Prostate gland (tissue), 2 donors: ENCODE data around the gene DIS3. TPM values are rescaled to one million over a fixed set of nuclear protein-coding genes. Genes with fewer than 3 reads are reported as not detected.

Source experiments
- DNase-seq: peaks from one replicate; pipeline ENCODE4 v3.0.0-alpha.2; 2019; ENCODE audit warnings: low spot score
- H3K27ac ChIP-seq, 2 donors: fragments of 200-600 bp; sonication (generic); 2 replicates each; pipeline ENCODE4 v1.5.1; 2017 to 2019
- H3K27me3 ChIP-seq: fragments of 200-600 bp; sonication (generic); replicated peaks from 2 replicates; pipeline ENCODE4 v1.5.1; 2019; ENCODE audit not compliant: insufficient read depth
- H3K36me3 ChIP-seq, 2 donors: fragments of 200-600 bp; sonication (generic); 1 replicate in 1 of 2; 2 replicates in 1 of 2; pipeline versions ENCODE4 v1.5.1 to v1.8.1; 2017 to 2019
- H3K4me1 ChIP-seq: fragments of 200-600 bp; sonication (generic); replicated peaks from 2 replicates; pipeline ENCODE4 v1.5.1; 2019
- H3K4me3 ChIP-seq, 2 donors: fragments of 200-600 bp; sonication (generic); 2 replicates each; pipeline ENCODE4 v1.5.1; 2017 to 2019
- H3K9me3 ChIP-seq: fragments of 200-600 bp; sonication (generic); 2 replicates; pipeline ENCODE4 v1.5.1; 2017
- POLR2A ChIP-seq: fragments of 450-650 bp; IDR thresholded peaks from one replicate; pipeline ENCODE4 v1.6.1; 2016; ENCODE audit warnings: antibody characterized with exemption, mild to moderate bottlenecking
- POLR2AphosphoS5 ChIP-seq: sonication (generic); formaldehyde crosslinking; IDR thresholded peaks from one replicate; pipeline ENCODE4 v1.6.1; 2017; ENCODE audit warnings: antibody characterized with exemption
- WGBS: methylation state at CpG from one replicate; pipeline ENCODE4 v1.1.5; 2018; 5-methylcytosine and 5-hydroxymethylcytosine counted together
- intact Hi-C: fragments of 100-400 bp; cut with DNase I; formaldehyde crosslinking; loops from one replicate; pipeline ENCODE4 v1.14.2; 2022
- total RNA-seq, 2 donors: library from RNA; depleted of rRNA; stranded (reverse); fragments of >200 nt; gene quantifications; one replicate each; pipeline ENCODE4 v1.1.0, GENCODE V29; 2016
- TF ChIP-seq, protein P1 (sequence below), 4 experiments: fragments of 200-600 bp in 2 of 4; fragments of 450-650 bp in 2 of 4; sonication (generic) in 2 of 4; IDR thresholded peaks; 1 replicate in 3 of 4; 2 replicates in 1 of 4; pipeline ENCODE4 v1.5.1; 2016 to 2019; ENCODE audit warnings: antibody characterized with exemption in 4 of 4, mild to moderate bottlenecking in 2 of 4, moderate library complexity in 2 of 4

The DIS3 gene, protein sequence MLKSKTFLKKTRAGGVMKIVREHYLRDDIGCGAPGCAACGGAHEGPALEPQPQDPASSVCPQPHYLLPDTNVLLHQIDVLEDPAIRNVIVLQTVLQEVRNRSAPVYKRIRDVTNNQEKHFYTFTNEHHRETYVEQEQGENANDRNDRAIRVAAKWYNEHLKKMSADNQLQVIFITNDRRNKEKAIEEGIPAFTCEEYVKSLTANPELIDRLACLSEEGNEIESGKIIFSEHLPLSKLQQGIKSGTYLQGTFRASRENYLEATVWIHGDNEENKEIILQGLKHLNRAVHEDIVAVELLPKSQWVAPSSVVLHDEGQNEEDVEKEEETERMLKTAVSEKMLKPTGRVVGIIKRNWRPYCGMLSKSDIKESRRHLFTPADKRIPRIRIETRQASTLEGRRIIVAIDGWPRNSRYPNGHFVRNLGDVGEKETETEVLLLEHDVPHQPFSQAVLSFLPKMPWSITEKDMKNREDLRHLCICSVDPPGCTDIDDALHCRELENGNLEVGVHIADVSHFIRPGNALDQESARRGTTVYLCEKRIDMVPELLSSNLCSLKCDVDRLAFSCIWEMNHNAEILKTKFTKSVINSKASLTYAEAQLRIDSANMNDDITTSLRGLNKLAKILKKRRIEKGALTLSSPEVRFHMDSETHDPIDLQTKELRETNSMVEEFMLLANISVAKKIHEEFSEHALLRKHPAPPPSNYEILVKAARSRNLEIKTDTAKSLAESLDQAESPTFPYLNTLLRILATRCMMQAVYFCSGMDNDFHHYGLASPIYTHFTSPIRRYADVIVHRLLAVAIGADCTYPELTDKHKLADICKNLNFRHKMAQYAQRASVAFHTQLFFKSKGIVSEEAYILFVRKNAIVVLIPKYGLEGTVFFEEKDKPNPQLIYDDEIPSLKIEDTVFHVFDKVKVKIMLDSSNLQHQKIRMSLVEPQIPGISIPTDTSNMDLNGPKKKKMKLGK
- 10 to 100 TPM; 21.1 to 29.5 TPM for total RNA-seq

DNA sequence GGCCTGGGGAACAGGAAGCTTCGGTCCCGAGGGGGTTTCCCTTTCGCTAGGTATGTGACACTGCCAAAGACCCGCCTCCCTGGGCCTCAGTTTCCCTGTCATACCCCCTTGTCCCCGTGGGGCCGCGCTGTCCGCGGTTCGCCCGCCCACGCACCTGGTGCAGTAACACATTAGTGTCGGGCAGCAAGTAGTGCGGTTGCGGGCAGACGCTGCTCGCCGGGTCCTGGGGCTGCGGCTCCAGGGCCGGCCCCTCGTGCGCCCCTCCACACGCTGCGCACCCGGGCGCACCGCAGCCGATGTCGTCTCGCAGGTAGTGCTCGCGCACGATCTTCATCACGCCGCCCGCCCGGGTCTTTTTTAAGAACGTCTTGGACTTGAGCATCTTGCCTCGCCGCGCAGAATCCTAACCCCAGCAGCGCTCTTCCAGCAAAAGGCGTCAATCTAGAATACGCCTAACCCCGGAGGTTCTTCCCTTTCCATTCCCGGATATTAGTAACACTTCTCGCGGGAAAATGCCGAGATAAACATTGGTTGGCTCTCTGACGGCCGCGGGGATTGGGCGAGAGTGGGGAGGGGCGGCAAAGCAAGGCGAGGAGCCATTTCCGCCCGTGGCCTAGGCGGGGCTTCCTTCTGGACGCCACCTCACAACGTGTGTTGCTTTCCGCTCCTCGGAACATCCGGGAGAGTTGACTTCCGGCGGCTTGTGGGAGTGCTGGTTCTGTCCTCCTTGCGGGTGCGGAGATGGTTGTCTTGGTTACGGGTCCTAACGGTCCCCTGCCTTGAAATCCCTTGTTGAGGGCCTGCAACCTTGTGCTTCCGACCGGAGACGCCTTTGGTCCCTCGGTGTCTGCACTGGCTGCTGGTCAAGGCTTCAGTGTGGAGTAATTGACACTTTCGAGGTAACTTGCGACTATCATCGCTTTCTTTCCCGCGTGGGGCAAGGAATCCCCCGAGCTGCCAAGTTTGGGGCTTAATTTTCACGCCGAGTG, at the start of gene DIS3, which contains the start of gene PIBF1:
TSS of gene DIS3 (minus strand) at position 450 of the 989 bp plus-strand sequence. CDS start at position 382, 68 bp downstream.
TSS of gene PIBF1 (plus strand) at position 683 of the 989 bp plus-strand sequence. CDS start 1,337 bp downstream, outside the sequence.
- H3K27ac ChIP-seq: peak within 1 kb of the TSS; percentile 68 to 75
- DNase-seq: peak; percentile 97
- TF ChIP-seq POLR2AphosphoS5 (peak; percentile 97), POLR2A (peak; percentile 76)
- TF ChIP-seq, protein P1, sequence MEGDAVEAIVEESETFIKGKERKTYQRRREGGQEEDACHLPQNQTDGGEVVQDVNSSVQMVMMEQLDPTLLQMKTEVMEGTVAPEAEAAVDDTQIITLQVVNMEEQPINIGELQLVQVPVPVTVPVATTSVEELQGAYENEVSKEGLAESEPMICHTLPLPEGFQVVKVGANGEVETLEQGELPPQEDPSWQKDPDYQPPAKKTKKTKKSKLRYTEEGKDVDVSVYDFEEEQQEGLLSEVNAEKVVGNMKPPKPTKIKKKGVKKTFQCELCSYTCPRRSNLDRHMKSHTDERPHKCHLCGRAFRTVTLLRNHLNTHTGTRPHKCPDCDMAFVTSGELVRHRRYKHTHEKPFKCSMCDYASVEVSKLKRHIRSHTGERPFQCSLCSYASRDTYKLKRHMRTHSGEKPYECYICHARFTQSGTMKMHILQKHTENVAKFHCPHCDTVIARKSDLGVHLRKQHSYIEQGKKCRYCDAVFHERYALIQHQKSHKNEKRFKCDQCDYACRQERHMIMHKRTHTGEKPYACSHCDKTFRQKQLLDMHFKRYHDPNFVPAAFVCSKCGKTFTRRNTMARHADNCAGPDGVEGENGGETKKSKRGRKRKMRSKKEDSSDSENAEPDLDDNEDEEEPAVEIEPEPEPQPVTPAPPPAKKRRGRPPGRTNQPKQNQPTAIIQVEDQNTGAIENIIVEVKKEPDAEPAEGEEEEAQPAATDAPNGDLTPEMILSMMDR (IDR thresholded peaks at IDR 0.05): no peak
- H3K4me1 ChIP-seq: peaks cover 3% of the 10 kb centered on the region
- WGBS: under 1% methylated on average over 81 of the region's 81 CpGs
- no peaks in the 10 kb centered on the region for H3K27me3 ChIP-seq
- intact Hi-C loops: loop anchor here (1.0 to 5.0 kb wide), 2 partner anchors 54 to 276 kb away; partner anchors contain the start of genes BORA, KLF5 and MZT1
- H3K4me3 ChIP-seq: peak within 1 kb of the TSS; percentile 83 to 90
- peaks cover 0 to 5% of the 10 kb centered on the region in 2 donors for H3K36me3 ChIP-seq
- no peaks in the 10 kb centered on the region for H3K9me3 ChIP-seq

DNA sequence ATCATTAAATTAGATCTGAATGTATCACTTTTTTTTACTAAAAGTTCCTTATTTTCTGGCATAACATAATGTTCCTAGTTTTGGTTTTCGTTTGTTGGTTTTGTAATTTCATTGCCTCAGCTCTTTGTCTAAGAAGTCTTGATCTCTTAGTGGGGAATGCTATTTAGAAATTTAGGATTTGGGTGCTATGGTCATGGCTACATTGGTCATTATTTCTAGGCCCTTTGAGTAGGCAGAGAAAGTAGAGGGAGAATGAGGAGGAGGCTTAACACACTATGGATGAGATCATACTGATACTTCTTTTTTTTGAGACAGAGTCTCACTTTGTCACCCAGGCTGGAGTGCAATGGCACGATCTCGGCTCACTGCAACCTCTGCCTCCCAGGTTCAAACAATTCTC, 42.0 kb upstream of the DIS3 start:
- WGBS: 81% methylated on average over 3 of the region's 3 CpGs
- no peak for TF ChIP-seq POLR2A
- TF ChIP-seq, protein P1 (IDR thresholded peaks at IDR 0.05): no peak
- no peak for TF ChIP-seq POLR2AphosphoS5
- Histone ChIP-seq H3K4me1 (no peaks in the 10 kb centered on the region), H3K36me3 (no peaks in the 10 kb centered on the region), H3K27ac (no peak overlapping the region), H3K9me3 (no peaks in the 10 kb centered on the region), H3K4me3 (no peak overlapping the region), H3K27me3 (no peaks in the 10 kb centered on the region)
- DNase-seq: no peak
- intact Hi-C loops: loop anchor here (10.0 kb wide), 1 partner anchor 231 kb away; the partner anchor contains the start of gene KLF5

DNA sequence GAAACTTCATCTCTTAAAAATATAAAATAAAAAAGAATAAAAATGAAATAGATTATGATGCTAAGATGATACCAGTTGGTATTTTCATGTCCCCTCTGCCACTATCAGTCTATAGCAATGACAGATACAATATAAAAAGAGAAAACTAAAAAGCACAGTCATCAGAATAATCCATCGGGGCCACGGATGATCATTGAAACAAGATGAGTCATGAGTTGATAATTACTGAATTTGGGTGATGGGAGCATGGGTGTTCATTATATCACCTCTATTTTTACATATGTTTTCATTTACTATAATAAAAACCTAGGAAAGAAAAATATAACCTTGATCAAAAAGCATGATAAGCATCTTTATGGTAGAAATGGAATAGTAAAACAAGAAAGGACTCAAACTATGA, 41.4 kb upstream of the DIS3 start:
- Histone ChIP-seq H3K27ac (no peak overlapping the region), H3K27me3 (no peaks in the 10 kb centered on the region), H3K4me3 (no peak overlapping the region), H3K9me3 (no peaks in the 10 kb centered on the region), H3K36me3 (no peaks in the 10 kb centered on the region), H3K4me1 (no peaks in the 10 kb centered on the region)
- 53% methylated on average over 2 of the region's 2 CpGs for WGBS
- TF ChIP-seq POLR2AphosphoS5 (no peak), POLR2A (no peak)
- TF ChIP-seq, protein P1 (IDR thresholded peaks at IDR 0.05): no peak
- DNase-seq: no peak
- intact Hi-C loops: loop anchor here (10.0 kb wide), 1 partner anchor 232 kb away; the partner anchor contains the start of gene KLF5

DNA sequence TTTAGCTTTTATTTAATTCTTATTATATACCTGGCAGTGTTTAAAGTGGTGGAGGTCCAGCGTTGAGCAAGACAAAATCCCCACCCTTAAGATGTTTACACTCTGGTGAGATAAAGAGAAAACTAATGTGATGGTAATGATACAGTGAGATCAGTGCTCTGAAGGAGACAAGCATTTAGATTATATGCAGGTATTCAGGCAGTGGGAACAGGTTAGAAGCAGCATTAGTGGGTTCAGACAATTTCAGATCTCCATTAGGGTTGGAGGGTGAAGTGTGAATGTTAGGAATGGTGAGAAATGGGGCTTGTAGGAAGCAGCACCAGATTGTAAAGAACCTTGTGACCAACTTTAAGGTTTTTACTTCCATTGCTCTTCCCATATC, 39.2 kb upstream of the DIS3 start:
- Histone ChIP-seq H3K27me3 (no peaks in the 10 kb centered on the region), H3K36me3 (no peaks in the 10 kb centered on the region), H3K4me1 (no peaks in the 10 kb centered on the region), H3K9me3 (no peaks in the 10 kb centered on the region), H3K27ac (no peak overlapping the region), H3K4me3 (no peak overlapping the region)
- 38% methylated on average over 1 of the region's 1 CpG for WGBS
- intact Hi-C loops: loop anchor here (10.0 kb wide), 1 partner anchor 234 kb away; the partner anchor contains the start of gene KLF5
- no peak for DNase-seq
- TF ChIP-seq POLR2AphosphoS5 (no peak), POLR2A (no peak)
- TF ChIP-seq, protein P1 (IDR thresholded peaks at IDR 0.05): no peak
